K562 (cell line): ENCODE measurements around the gene GNG7.

Experiments used
- GATA2 ChIP-seq: sonication (generic); formaldehyde crosslinking; IDR thresholded peaks from 2 replicates; pipeline ENCODE4 v1.4.0; 2020; ENCODE audit warnings: mild to moderate bottlenecking, missing genetic modification reagents
- IRF2 ChIP-seq: sonication (generic); formaldehyde crosslinking; IDR thresholded peaks from 2 replicates; pipeline ENCODE4 v1.8.1; 2022; ENCODE audit warnings: mild to moderate bottlenecking, missing genetic modification reagents
- KDM2B ChIP-seq: fragments of 250-450 bp; sonication (Bioruptor Pico); IDR thresholded peaks from 2 replicates; pipeline ENCODE4 v1.8.0; 2021; ENCODE audit warnings: mild to moderate bottlenecking, moderate library complexity
- KLF6 ChIP-seq: fragments of 250-450 bp; sonication (Bioruptor Pico); IDR thresholded peaks from 2 replicates; pipeline ENCODE4 v1.4.0; 2020; ENCODE audit warnings: mild to moderate bottlenecking, moderate library complexity, borderline replicate concordance
- NFE2L1 ChIP-seq: fragments of 450-650 bp; IDR thresholded peaks from 2 replicates; pipeline ENCODE4 v1.6.1; 2016; ENCODE audit warnings: missing genetic modification characterization, low read depth, mild to moderate bottlenecking, missing compliant biosample characterization, moderate library complexity, borderline replicate concordance
- NR3C1 ChIP-seq: sonication (generic); formaldehyde crosslinking; IDR thresholded peaks from 2 replicates; pipeline ENCODE4 v1.8.1; 2022; ENCODE audit warnings: missing genetic modification reagents
- POLR2AphosphoS5 ChIP-seq: IDR thresholded peaks from 2 replicates; pipeline ENCODE4 v1.6.1; 2011; ENCODE audit warnings: mild to moderate bottlenecking, low read depth, low read length, moderate library complexity; ENCODE audit not compliant: control insufficient read depth, insufficient read depth
- TBP ChIP-seq: optimal IDR thresholded peaks from 2 replicates; pipeline ENCODE3; 2011; ENCODE audit warnings: low read depth, low read length, improper control_type of control experiment
- ZNF445 ChIP-seq: fragments of 250-450 bp; sonication (Bioruptor Pico); IDR thresholded peaks from 2 replicates; pipeline ENCODE4 v1.4.0; 2020; ENCODE audit warnings: low read depth, mild to moderate bottlenecking, moderate library complexity
- TF ChIP-seq, protein P1 (sequence below), 3 experiments: IDR thresholded peaks in 2 of 3; conservative IDR thresholded peaks in 1 of 3; 2 replicates each; pipeline ENCODE4 v1.5.1; 2011 to 2012; ENCODE audit warnings: low read length in 3 of 3, mild to moderate bottlenecking in 3 of 3, control low read depth in 2 of 3, improper control_type of control experiment in 1 of 3, inconsistent platforms in 1 of 3, low read depth in 1 of 3, mixed read lengths in 1 of 3, moderate library complexity in 1 of 3; ENCODE audit not compliant: insufficient read depth in 2 of 3
- TF ChIP-seq, protein P2 (sequence below): sonication (generic); formaldehyde crosslinking; IDR thresholded peaks from 2 replicates; pipeline ENCODE4 v1.8.0; 2022; ENCODE audit warnings: missing genetic modification reagents, mild to moderate bottlenecking, moderate library complexity, borderline replicate concordance
- TF ChIP-seq, protein P3 (sequence below): sonication (generic); formaldehyde crosslinking; IDR thresholded peaks from 2 replicates; pipeline ENCODE4 v1.5.0; 2020; ENCODE audit warnings: missing genetic modification reagents

DNA sequence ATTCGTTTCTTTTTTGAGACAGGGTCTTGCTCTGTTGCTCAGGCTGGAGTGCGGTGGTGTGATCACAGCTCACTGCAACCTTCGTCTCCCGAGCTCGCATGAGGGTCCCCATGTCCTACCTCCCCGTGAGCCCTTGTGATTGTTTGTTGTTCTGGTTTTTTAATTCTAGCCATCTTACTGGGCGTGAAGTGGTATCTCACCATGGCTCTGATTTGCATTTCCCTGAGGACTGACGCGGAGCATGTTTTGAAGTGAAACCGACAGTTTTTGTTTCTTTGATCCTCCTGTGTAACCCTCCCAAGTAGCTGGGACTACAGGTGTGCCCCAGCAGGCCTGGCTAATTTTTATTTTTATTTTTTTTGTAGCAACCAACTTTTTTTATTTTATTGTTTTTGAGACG is 21.7 kb downstream of the GNG7 start:
- TF ChIP-seq POLR2AphosphoS5, result no peak
- no peak for TF ChIP-seq TBP
- TF ChIP-seq GATA2 (CRISPR knock-in tag), result no peak
- TF ChIP-seq KDM2B (CRISPR knock-in tag), result no peak
- no peak for TF ChIP-seq IRF2 (CRISPR knock-in tag)
- TF ChIP-seq ZNF445, result no peak
- TF ChIP-seq, protein P1, sequence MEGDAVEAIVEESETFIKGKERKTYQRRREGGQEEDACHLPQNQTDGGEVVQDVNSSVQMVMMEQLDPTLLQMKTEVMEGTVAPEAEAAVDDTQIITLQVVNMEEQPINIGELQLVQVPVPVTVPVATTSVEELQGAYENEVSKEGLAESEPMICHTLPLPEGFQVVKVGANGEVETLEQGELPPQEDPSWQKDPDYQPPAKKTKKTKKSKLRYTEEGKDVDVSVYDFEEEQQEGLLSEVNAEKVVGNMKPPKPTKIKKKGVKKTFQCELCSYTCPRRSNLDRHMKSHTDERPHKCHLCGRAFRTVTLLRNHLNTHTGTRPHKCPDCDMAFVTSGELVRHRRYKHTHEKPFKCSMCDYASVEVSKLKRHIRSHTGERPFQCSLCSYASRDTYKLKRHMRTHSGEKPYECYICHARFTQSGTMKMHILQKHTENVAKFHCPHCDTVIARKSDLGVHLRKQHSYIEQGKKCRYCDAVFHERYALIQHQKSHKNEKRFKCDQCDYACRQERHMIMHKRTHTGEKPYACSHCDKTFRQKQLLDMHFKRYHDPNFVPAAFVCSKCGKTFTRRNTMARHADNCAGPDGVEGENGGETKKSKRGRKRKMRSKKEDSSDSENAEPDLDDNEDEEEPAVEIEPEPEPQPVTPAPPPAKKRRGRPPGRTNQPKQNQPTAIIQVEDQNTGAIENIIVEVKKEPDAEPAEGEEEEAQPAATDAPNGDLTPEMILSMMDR (IDR thresholded peaks at IDR 0.05 in 2 of 3, conservative IDR thresholded peaks at IDR 0.05 in 1 of 3; ENCODE audit: insufficient read depth in 2 of 3, low read depth in 1 of 3, low read length in 3 of 3), result no peak
- TF ChIP-seq, protein P2, sequence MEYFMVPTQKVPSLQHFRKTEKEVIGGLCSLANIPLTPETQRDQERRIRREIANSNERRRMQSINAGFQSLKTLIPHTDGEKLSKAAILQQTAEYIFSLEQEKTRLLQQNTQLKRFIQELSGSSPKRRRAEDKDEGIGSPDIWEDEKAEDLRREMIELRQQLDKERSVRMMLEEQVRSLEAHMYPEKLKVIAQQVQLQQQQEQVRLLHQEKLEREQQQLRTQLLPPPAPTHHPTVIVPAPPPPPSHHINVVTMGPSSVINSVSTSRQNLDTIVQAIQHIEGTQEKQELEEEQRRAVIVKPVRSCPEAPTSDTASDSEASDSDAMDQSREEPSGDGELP, result no peak
- no peak for TF ChIP-seq KLF6 (CRISPR knock-in tag)
- no peak for TF ChIP-seq NR3C1
- TF ChIP-seq, protein P3, sequence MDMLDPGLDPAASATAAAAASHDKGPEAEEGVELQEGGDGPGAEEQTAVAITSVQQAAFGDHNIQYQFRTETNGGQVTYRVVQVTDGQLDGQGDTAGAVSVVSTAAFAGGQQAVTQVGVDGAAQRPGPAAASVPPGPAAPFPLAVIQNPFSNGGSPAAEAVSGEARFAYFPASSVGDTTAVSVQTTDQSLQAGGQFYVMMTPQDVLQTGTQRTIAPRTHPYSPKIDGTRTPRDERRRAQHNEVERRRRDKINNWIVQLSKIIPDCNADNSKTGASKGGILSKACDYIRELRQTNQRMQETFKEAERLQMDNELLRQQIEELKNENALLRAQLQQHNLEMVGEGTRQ (CRISPR knock-in tag), result no peak
- no peak for TF ChIP-seq NFE2L1 (tag)
